ENCODE measurements around the gene SLC38A11.
"Not testable (repeated sequence)": the region's sequence is repeated elsewhere in the genome, so short reads cannot be mapped to it uniquely, and the experiment has no call there.

The SLC38A11 gene

GRCh38 chr2:164954954-164955701 is at the start of gene SLC38A11:
Gene SLC38A11, minus strand, starts transcription at chr2:164955525. Its CDS starts 278 bp downstream, at chr2:164955247.
- DNase-seq, result no peak

- DNase-seq, result no peak
These were observed 48.3 kb upstream of the SLC38A11 start for GRCh38 chr2:165003443-165004130.

GRCh38 chr2:165002638-165003037 is 47.3 kb upstream of the SLC38A11 start:
- no peak for DNase-seq

- not testable (repeated sequence) for DNase-seq
These were observed 39.5 kb upstream of the SLC38A11 start for GRCh38 chr2:164994664-164995299.

GRCh38 chr2:164993287-164994016 is 38.1 kb upstream of the SLC38A11 start:
- no peak for DNase-seq

GRCh38 chr2:164992818-164993217 is 37.5 kb upstream of the SLC38A11 start:
- DNase-seq, result no peak

GRCh38 chr2:164992093-164992454 is 36.7 kb upstream of the SLC38A11 start:
- not testable (repeated sequence) for DNase-seq

GRCh38 chr2:164991361-164992092 is 36.2 kb upstream of the SLC38A11 start:
- not testable (repeated sequence) for DNase-seq

- DNase-seq, result not testable (repeated sequence)
These were observed 35.6 kb upstream of the SLC38A11 start for GRCh38 chr2:164990953-164991352.

- DNase-seq, result not testable (repeated sequence)
These were observed 33.5 kb upstream of the SLC38A11 start for GRCh38 chr2:164988805-164989204.

GRCh38 chr2:164986027-164986426 is 30.7 kb upstream of the SLC38A11 start:
- not testable (repeated sequence) for DNase-seq

GRCh38 chr2:164984428-164984827 is 29.1 kb upstream of the SLC38A11 start:
- DNase-seq, result no peak

GRCh38 chr2:164981217-164981990 is 26.1 kb upstream of the SLC38A11 start:
- no peak for DNase-seq

- DNase-seq, result not testable (repeated sequence)
These were observed 25.4 kb upstream of the SLC38A11 start for GRCh38 chr2:164980688-164981087.

- no peak for DNase-seq
These were observed 23.8 kb upstream of the SLC38A11 start for GRCh38 chr2:164979113-164979512.

- not testable (repeated sequence) for DNase-seq
These were observed 21.6 kb upstream of the SLC38A11 start for GRCh38 chr2:164976875-164977470.

GRCh38 chr2:164976301-164976700 is 21.0 kb upstream of the SLC38A11 start:
- DNase-seq, result no peak

GRCh38 chr2:164975891-164976290 is 20.6 kb upstream of the SLC38A11 start:
- DNase-seq, result no peak

GRCh38 chr2:164974221-164974620 is 18.9 kb upstream of the SLC38A11 start:
- no peak for DNase-seq

GRCh38 chr2:164972216-164972615 is 16.9 kb upstream of the SLC38A11 start:
- no peak for DNase-seq

All from 8988T (cell line).